Measurements from ENCODE around the gene DHRS4. TPM values are rescaled to one million over a fixed set of nuclear protein-coding genes. Genes with fewer than 3 reads are reported as not detected.
"Not testable (repeated sequence)": the region's sequence is repeated elsewhere in the genome, so short reads cannot be mapped to it uniquely, and the experiment has no call there.

Gene DHRS4
- polyA plus RNA-seq, 3 donors from 2014 or later: 26.2 to 33.8 (median 31.0) TPM

- no peak overlapping the region for H3K4me3 Mint-ChIP-seq
- no peaks in the 10 kb centered on the region for H3K4me1 Mint-ChIP-seq
- DNase-seq: no peak
- no peaks in the 10 kb centered on the region for H3K36me3 Mint-ChIP-seq
- H3K9me3 Mint-ChIP-seq: no peaks in the 10 kb centered on the region
- peaks cover 2 to 12% (median 3%) of the 10 kb centered on the region in 3 donors for H3K27me3 Mint-ChIP-seq (ENCODE audit: low read depth in 3 of 3)
- no peak overlapping the region for H3K27ac Mint-ChIP-seq
These were observed 20.9 kb upstream of the DHRS4 start for GRCh38 chr14:23932639-23933038.

GRCh38 chr14:23933108-23933741, 20.3 kb upstream of the DHRS4 start:
- Mint-ChIP-seq H3K27me3 (ENCODE audit: low read depth in 3 of 3) (peaks cover 2 to 12% (median 4%) of the 10 kb centered on the region in 3 donors), H3K9me3 (no peaks in the 10 kb centered on the region), H3K27ac (no peak overlapping the region), H3K36me3 (peaks cover 0 to 2% (median 0%) of the 10 kb centered on the region in 3 donors), H3K4me3 (no peak overlapping the region), H3K4me1 (no peaks in the 10 kb centered on the region)
- no peak for DNase-seq

- peaks cover 2 to 12% (median 4%) of the 10 kb centered on the region in 3 donors for H3K27me3 Mint-ChIP-seq (ENCODE audit: low read depth in 3 of 3)
- H3K4me1 Mint-ChIP-seq: no peaks in the 10 kb centered on the region
- no peak for DNase-seq
- no peak overlapping the region for H3K4me3 Mint-ChIP-seq
- no peak overlapping the region for H3K27ac Mint-ChIP-seq
- H3K9me3 Mint-ChIP-seq: no peaks in the 10 kb centered on the region
- peaks cover 0 to 4% (median 0%) of the 10 kb centered on the region in 3 donors for H3K36me3 Mint-ChIP-seq
These were observed 19.8 kb upstream of the DHRS4 start for GRCh38 chr14:23933742-23934128.

GRCh38 chr14:23935158-23935557, 18.4 kb upstream of the DHRS4 start:
- Mint-ChIP-seq H3K4me1 (no peaks in the 10 kb centered on the region), H3K36me3 (peaks cover 0 to 5% (median 4%) of the 10 kb centered on the region in 3 donors), H3K27ac (no peak overlapping the region), H3K27me3 (ENCODE audit: low read depth in 3 of 3) (peaks cover 0 to 5% (median 4%) of the 10 kb centered on the region in 3 donors), H3K4me3 (no peak overlapping the region), H3K9me3 (no peaks in the 10 kb centered on the region)
- DNase-seq: no peak

- DNase-seq: no peak
- Mint-ChIP-seq H3K36me3 (peaks cover 0 to 10% (median 5%) of the 10 kb centered on the region in 3 donors), H3K4me3 (no peak overlapping the region), H3K27me3 (ENCODE audit: low read depth in 3 of 3) (peaks cover 0 to 3% (median 1%) of the 10 kb centered on the region in 3 donors), H3K4me1 (no peaks in the 10 kb centered on the region), H3K27ac (no peak overlapping the region), H3K9me3 (no peaks in the 10 kb centered on the region)
These were observed 17.3 kb upstream of the DHRS4 start for GRCh38 chr14:23936084-23936829.

GRCh38 chr14:23937203-23937602, 16.4 kb upstream of the DHRS4 start:
- Mint-ChIP-seq H3K4me3 (no peak overlapping the region), H3K27me3 (ENCODE audit: low read depth in 3 of 3) (peaks cover 0 to 3% (median 1%) of the 10 kb centered on the region in 3 donors), H3K36me3 (peaks cover 0 to 10% (median 5%) of the 10 kb centered on the region in 3 donors), H3K27ac (no peak overlapping the region), H3K9me3 (no peaks in the 10 kb centered on the region), H3K4me1 (no peaks in the 10 kb centered on the region)
- DNase-seq: no peak

GRCh38 chr14:23938823-23939222, 14.7 kb upstream of the DHRS4 start:
- no peak for DNase-seq
- Mint-ChIP-seq H3K27ac (no peak overlapping the region), H3K9me3 (no peaks in the 10 kb centered on the region), H3K4me3 (no peak overlapping the region), H3K27me3 (ENCODE audit: low read depth in 3 of 3) (peaks cover 0 to 1% (median 0%) of the 10 kb centered on the region in 3 donors), H3K36me3 (peaks cover 0 to 12% (median 5%) of the 10 kb centered on the region in 3 donors), H3K4me1 (no peaks in the 10 kb centered on the region)

GRCh38 chr14:23939607-23940326, 13.8 kb upstream of the DHRS4 start:
- H3K27ac Mint-ChIP-seq: peak overlapping the region in 1 of 6 donors; percentile 51
- H3K36me3 Mint-ChIP-seq: peaks cover 0 to 12% (median 5%) of the 10 kb centered on the region in 3 donors

GRCh38 chr14:23941230-23941629, 12.3 kb upstream of the DHRS4 start:
- Mint-ChIP-seq H3K27ac (no peak overlapping the region), H3K4me1 (no peaks in the 10 kb centered on the region), H3K27me3 (ENCODE audit: low read depth in 3 of 3) (peaks cover 0 to 1% (median 0%) of the 10 kb centered on the region in 3 donors), H3K9me3 (no peaks in the 10 kb centered on the region), H3K4me3 (no peak overlapping the region), H3K36me3 (peaks cover 0 to 12% (median 5%) of the 10 kb centered on the region in 3 donors)
- no peak for DNase-seq

More at GRCh38 chr14:23939607-23940326, 13.8 kb upstream of the DHRS4 start:
- Mint-ChIP-seq H3K9me3 (no peaks in the 10 kb centered on the region), H3K4me1 (no peaks in the 10 kb centered on the region), H3K27me3 (ENCODE audit: low read depth in 3 of 3) (peaks cover 0 to 1% (median 0%) of the 10 kb centered on the region in 3 donors), H3K4me3 (no peak overlapping the region)
- DNase-seq: no peak

GRCh38 chr14:23941669-23942068, 11.9 kb upstream of the DHRS4 start:
- Mint-ChIP-seq H3K4me3 (no peak overlapping the region), H3K27ac (no peak overlapping the region), H3K4me1 (no peaks in the 10 kb centered on the region), H3K27me3 (ENCODE audit: low read depth in 3 of 3) (peaks cover 0 to 1% (median 0%) of the 10 kb centered on the region in 3 donors), H3K36me3 (peaks cover 0 to 12% (median 5%) of the 10 kb centered on the region in 3 donors), H3K9me3 (no peaks in the 10 kb centered on the region)
- DNase-seq: no peak

- no peak overlapping the region for H3K4me3 Mint-ChIP-seq
- H3K4me1 Mint-ChIP-seq: no peaks in the 10 kb centered on the region
- peaks cover 0 to 3% (median 0%) of the 10 kb centered on the region in 6 donors for H3K9me3 Mint-ChIP-seq
- no peak for DNase-seq
- H3K27ac Mint-ChIP-seq: no peak overlapping the region
- peaks cover 0 to 1% (median 0%) of the 10 kb centered on the region in 3 donors for H3K27me3 Mint-ChIP-seq (ENCODE audit: low read depth in 3 of 3)
- H3K36me3 Mint-ChIP-seq: peaks cover 0 to 12% (median 5%) of the 10 kb centered on the region in 3 donors
These were observed 11.0 kb upstream of the DHRS4 start for GRCh38 chr14:23942587-23942986.

- H3K9me3 Mint-ChIP-seq; H3K27me3 Mint-ChIP-seq (ENCODE audit: low read depth in 3 of 3); H3K27ac Mint-ChIP-seq; H3K4me3 Mint-ChIP-seq; DNase-seq: not testable (repeated sequence)
- peaks cover 0 to 15% (median 0%) of the 10 kb centered on the region in 3 donors for H3K36me3 Mint-ChIP-seq
- peaks cover 8 to 21% of the 10 kb centered on the region in 2 donors for H3K4me1 Mint-ChIP-seq
These were observed 4.5 kb upstream of the DHRS4 start for GRCh38 chr14:23949069-23949468.

GRCh38 chr14:23950411-23951135, 3.0 kb upstream of the DHRS4 start:
- Mint-ChIP-seq H3K4me1 (peaks cover 15 to 26% of the 10 kb centered on the region in 2 donors), H3K9me3 (peaks cover 0 to 7% (median 0%) of the 10 kb centered on the region in 6 donors), H3K36me3 (peaks cover 0 to 15% (median 0%) of the 10 kb centered on the region in 3 donors), H3K27ac (no peak overlapping the region), H3K4me3 (no peak overlapping the region), H3K27me3 (ENCODE audit: low read depth in 3 of 3) (peaks cover 0 to 4% (median 0%) of the 10 kb centered on the region in 3 donors)
- no peak for DNase-seq
